Endometrium (tissue), 2 donors: ENCODE results near the gene SLC6A12.

Experiments
- FAIRE-seq: peaks from 2 replicates; lab custom pipeline; 2012; peaks lifted over from hg19 to GRCh38; lab: Jason Lieb, UNC
- donor health status: control.
- donor health status: control.

The SLC6A12 gene

GRCh38 chr12:177336-177979 lies 36.5 kb downstream of the SLC6A12 start:
- FAIRE-seq, result no peak

- no peak for FAIRE-seq
Observed at GRCh38 chr12:176321-177181, 37.4 kb downstream of the SLC6A12 start.

- FAIRE-seq, result no peak
Observed at GRCh38 chr12:175759-176158, 38.2 kb downstream of the SLC6A12 start.

GRCh38 chr12:175250-175649 lies 38.7 kb downstream of the SLC6A12 start:
- FAIRE-seq, result no peak

GRCh38 chr12:174596-174995 lies 39.4 kb downstream of the SLC6A12 start:
- no peak for FAIRE-seq

- FAIRE-seq, result no peak
Observed at GRCh38 chr12:174124-174523, 39.8 kb downstream of the SLC6A12 start.

- FAIRE-seq, result no peak
Observed at GRCh38 chr12:172732-173161, 41.2 kb downstream of the SLC6A12 start.

- FAIRE-seq, result no peak
Observed at GRCh38 chr12:171743-172676, 41.9 kb downstream of the SLC6A12 start.

GRCh38 chr12:171276-171675 lies 42.7 kb downstream of the SLC6A12 start:
- FAIRE-seq, result no peak

- FAIRE-seq, result no peak
Observed at GRCh38 chr12:170371-171225, 43.4 kb downstream of the SLC6A12 start.

GRCh38 chr12:169528-170370 lies 44.2 kb downstream of the SLC6A12 start:
- FAIRE-seq, result no peak

- FAIRE-seq, result no peak
Observed at GRCh38 chr12:168763-169525, 45.0 kb downstream of the SLC6A12 start.

- no peak for FAIRE-seq
Observed at GRCh38 chr12:167959-168600, 45.9 kb downstream of the SLC6A12 start.

GRCh38 chr12:166425-167075 lies 47.4 kb downstream of the SLC6A12 start:
- no peak for FAIRE-seq

- FAIRE-seq, result no peak
Observed at GRCh38 chr12:165862-166368, 48.0 kb downstream of the SLC6A12 start.

GRCh38 chr12:164207-164606 lies 49.8 kb downstream of the SLC6A12 start:
- no peak for FAIRE-seq

- FAIRE-seq, result no peak
Observed at GRCh38 chr12:163406-163986, 50.5 kb downstream of the SLC6A12 start.
